Neutrophil (primary cell): ENCODE results near the gene MEF2C.

Experiments used
- H3K27ac ChIP-seq: fragments of 200-600 bp; sonication (generic); 2 replicates; pipeline ENCODE4 v1.5.1; 2016; ENCODE audit warnings: mild to moderate bottlenecking, moderate library complexity
- H3K27me3 ChIP-seq: fragments of 200-600 bp; sonication (generic); 2 replicates; pipeline ENCODE4 v1.6.0; 2016; ENCODE audit warnings: mild to moderate bottlenecking
- H3K36me3 ChIP-seq: fragments of 200-600 bp; sonication (generic); 2 replicates; pipeline ENCODE4 v1.5.1; 2017
- H3K4me1 ChIP-seq, 2 experiments: fragments of 200-600 bp in 1 of 2; sonication (generic) in 1 of 2; 1 replicate in 1 of 2; 2 replicates in 1 of 2; pipeline versions ENCODE4 v1.5.1 to v1.6.1; 2013 to 2016; ENCODE audit warnings: low read depth in 1 of 2, low read length in 1 of 2, mild to moderate bottlenecking in 1 of 2, moderate library complexity in 1 of 2; ENCODE audit not compliant: control insufficient read depth in 1 of 2, insufficient read depth in 1 of 2
- H3K4me3 ChIP-seq, 2 experiments: fragments of 200-600 bp in 1 of 2; sonication (generic) in 1 of 2; 1 replicate in 1 of 2; 2 replicates in 1 of 2; pipeline ENCODE4 v1.5.1; 2013 to 2016; ENCODE audit warnings: low read depth in 1 of 2, low read length in 1 of 2, mild to moderate bottlenecking in 1 of 2, moderate library complexity in 1 of 2
- H3K9me3 ChIP-seq: fragments of 200-600 bp; sonication (generic); 2 replicates; pipeline ENCODE4 v1.5.1; 2016
- CTCF ChIP-seq: fragments of 200-600 bp; sonication (generic); IDR thresholded peaks from 2 replicates; pipeline ENCODE4 v1.5.1; 2016; ENCODE audit warnings: antibody characterized with exemption

Gene MEF2C

GRCh38 chr5:88745093-88745696 is 137.8 kb downstream of the MEF2C start:
- H3K27ac ChIP-seq: no peak overlapping the region

GRCh38 chr5:88743231-88743834 is 139.7 kb downstream of the MEF2C start:
- Histone ChIP-seq H3K4me1 (peaks cover 10 to 12% of the 10 kb centered on the region in 2 experiments), H3K4me3 (no peak overlapping the region), H3K36me3 (no peaks in the 10 kb centered on the region), H3K27me3 (no peaks in the 10 kb centered on the region), H3K9me3 (no peaks in the 10 kb centered on the region), H3K27ac (no peak overlapping the region)
- no peak for TF ChIP-seq CTCF

More at GRCh38 chr5:88745093-88745696, 137.8 kb downstream of the MEF2C start:
- Histone ChIP-seq H3K9me3 (no peaks in the 10 kb centered on the region), H3K36me3 (no peaks in the 10 kb centered on the region), H3K4me1 (peaks cover 10 to 12% of the 10 kb centered on the region in 2 experiments), H3K27me3 (no peaks in the 10 kb centered on the region), H3K4me3 (no peak overlapping the region)
- TF ChIP-seq CTCF: no peak

GRCh38 chr5:88741964-88742363 is 141.0 kb downstream of the MEF2C start:
- H3K4me1 ChIP-seq: peaks cover 10 to 12% of the 10 kb centered on the region in 2 experiments
- no peaks in the 10 kb centered on the region for H3K27me3 ChIP-seq
- H3K36me3 ChIP-seq: no peaks in the 10 kb centered on the region
- no peak overlapping the region for H3K4me3 ChIP-seq
- H3K9me3 ChIP-seq: no peaks in the 10 kb centered on the region
- TF ChIP-seq CTCF: no peak
- H3K27ac ChIP-seq: no peak overlapping the region

- Histone ChIP-seq H3K27ac (no peak overlapping the region), H3K4me3 (no peak overlapping the region), H3K36me3 (no peaks in the 10 kb centered on the region), H3K27me3 (no peaks in the 10 kb centered on the region), H3K9me3 (no peaks in the 10 kb centered on the region), H3K4me1 (peaks cover 8% of the 10 kb centered on the region in 2 experiments)
- TF ChIP-seq CTCF: no peak
Observed at GRCh38 chr5:88740604-88741185, 142.3 kb downstream of the MEF2C start.

GRCh38 chr5:88736494-88736893 is 146.5 kb downstream of the MEF2C start:
- TF ChIP-seq CTCF: no peak
- H3K27ac ChIP-seq: no peak overlapping the region
- no peaks in the 10 kb centered on the region for H3K9me3 ChIP-seq
- H3K4me1 ChIP-seq: peaks cover 18 to 22% of the 10 kb centered on the region in 2 experiments
- H3K27me3 ChIP-seq: no peaks in the 10 kb centered on the region
- H3K36me3 ChIP-seq: no peaks in the 10 kb centered on the region
- H3K4me3 ChIP-seq: no peak overlapping the region
